HepG2 (cell line): ENCODE measurements around the gene LYST. TPM values are rescaled to one million over a fixed set of nuclear protein-coding genes. Genes with fewer than 3 reads are reported as not detected.

Experiments
- ATAC-seq: fragments of 200-7000 bp; cut with Tn5 transposase; 3 replicates; pipeline ENCODE4 v1.9.1; 2020; ENCODE audit warnings: mild to moderate bottlenecking, moderate library complexity
- BruUV-seq: library from RNA; stranded (reverse); fragments of 400-500 nt; replicated peaks from 2 replicates; lab custom pipeline; 2021; lab: Mats Ljungman, UMichigan
- CTCF ChIA-PET: fragments of 300-600 bp; formaldehyde crosslinking; extraction: SDS; loops from one replicate; lab custom pipeline; 2021; ENCODE audit warnings: low total read pairs, inconsistent platforms, low intra/inter-chr PET ratio; lab: Yijun Ruan, JAX
- POLR2A ChIA-PET: fragments of 350-600 bp; sonication (Branson Sonifier 250); formaldehyde crosslinking; loops from one replicate; lab custom pipeline; 2020; ENCODE audit warnings: antibody characterized with exemption, inconsistent platforms; lab: Yijun Ruan, JAX
- DNase-seq: peaks from one replicate; pipeline ENCODE4 v3.0.0-alpha.2; 2015; ENCODE audit warnings: low spot score
- FAIRE-seq: peaks from 3 replicates; lab custom pipeline; 2011; peaks lifted over from hg19 to GRCh38; lab: Jason Lieb, UNC
- H2AFZ ChIP-seq: one replicate; pipeline ENCODE4 v1.6.1; 2011; ENCODE audit warnings: low read length, inconsistent platforms
- H3K27ac ChIP-seq: fragments of 300-600 bp; 3 replicates; pipeline ENCODE4 v1.8.0; 2011; ENCODE audit warnings: mixed run types, mild to moderate bottlenecking, mixed read lengths, low read length, inconsistent platforms; ENCODE audit not compliant: insufficient read depth; ENCODE audit errors: extremely low read length
- H3K27me3 ChIP-seq, 2 experiments: fragments of 200-600 bp in 1 of 2; 2 replicates in 1 of 2; 3 replicates in 1 of 2; pipeline versions ENCODE4 v1.6.0 to v1.8.0; 2011; ENCODE audit warnings: low read length in 2 of 2, mild to moderate bottlenecking in 2 of 2, moderate library complexity in 2 of 2, inconsistent platforms in 1 of 2; ENCODE audit not compliant: insufficient read depth in 2 of 2, control insufficient read depth in 1 of 2
- H3K36me3 ChIP-seq, 2 experiments: fragments of 200-600 bp in 1 of 2; replicated peaks in 1 of 2; 2 replicates in 1 of 2; 3 replicates in 1 of 2; pipeline versions ENCODE4 v1.5.1 to v1.8.0; 2011; ENCODE audit warnings: low read length in 2 of 2, inconsistent platforms in 1 of 2; ENCODE audit not compliant: insufficient read depth in 2 of 2, control insufficient read depth in 1 of 2
- H3K4me1 ChIP-seq: 2 replicates; pipeline ENCODE4 v1.5.1; 2012; ENCODE audit warnings: low read length, inconsistent platforms; ENCODE audit not compliant: insufficient read depth
- H3K4me2 ChIP-seq: 2 replicates; pipeline ENCODE4 v1.6.0; 2011; ENCODE audit warnings: low read depth, low read length, inconsistent platforms
- H3K4me3 ChIP-seq, 3 experiments: fragments of 200-600 bp in 1 of 3; sonication (generic), shearing (Covaris generic) in 1 of 3; replicated peaks in 1 of 3; 2 replicates each; pipeline ENCODE4 v1.5.1; 2011 to 2016; ENCODE audit warnings: low read length in 3 of 3, inconsistent platforms in 2 of 3, low read depth in 2 of 3, mild to moderate bottlenecking in 2 of 3, control low read depth in 1 of 3, mixed read lengths in 1 of 3; ENCODE audit not compliant: insufficient read depth in 1 of 3
- H3K79me2 ChIP-seq: one replicate; pipeline ENCODE4 v1.6.1; 2011; ENCODE audit warnings: low read length, inconsistent platforms; ENCODE audit not compliant: insufficient read depth
- H3K9ac ChIP-seq: 2 replicates; pipeline ENCODE4 v1.6.0; 2011; ENCODE audit warnings: mild to moderate bottlenecking, low read depth, low read length, inconsistent platforms; ENCODE audit not compliant: insufficient read depth
- H3K9me3 ChIP-seq: 2 replicates; pipeline ENCODE4 v1.5.1; 2012; ENCODE audit warnings: mild to moderate bottlenecking, low read length
- H4K20me1 ChIP-seq: 2 replicates; pipeline ENCODE4 v1.6.0; 2011; ENCODE audit warnings: inconsistent platforms, mild to moderate bottlenecking, low read length, moderate library complexity; ENCODE audit not compliant: insufficient read depth
- ELF1 ChIP-seq: sonication (generic); formaldehyde crosslinking; IDR thresholded peaks from 2 replicates; pipeline ENCODE4 v1.4.0; 2020; ENCODE audit warnings: missing genetic modification reagents
- HCFC1 ChIP-seq: fragments of 150-350 bp; IDR thresholded peaks from 2 replicates; pipeline ENCODE4 v1.6.1; 2014; ENCODE audit warnings: low read depth, low read length
- HNF1B ChIP-seq: sonication (generic); formaldehyde crosslinking; IDR thresholded peaks from 2 replicates; pipeline ENCODE4 v1.5.1; 2020; ENCODE audit warnings: mild to moderate bottlenecking, moderate library complexity, missing genetic modification reagents
- MED1 ChIP-seq: sonication (generic); formaldehyde crosslinking; IDR thresholded peaks from 2 replicates; pipeline ENCODE4 v1.4.0; 2020; ENCODE audit warnings: missing genetic modification reagents
- MIER3 ChIP-seq: IDR thresholded peaks from 2 replicates; pipeline ENCODE4 v1.6.1; 2016; ENCODE audit warnings: missing compliant biosample characterization, borderline replicate concordance
- SAP130 ChIP-seq: IDR thresholded peaks from 2 replicates; pipeline ENCODE4 v1.6.1; 2016; ENCODE audit warnings: low read depth
- SOX6 ChIP-seq, 2 experiments: fragments of 450-650 bp in 1 of 2; sonication (generic) in 1 of 2; formaldehyde crosslinking in 1 of 2; IDR thresholded peaks; 2 replicates each; pipeline versions ENCODE4 v1.4.0 to v1.6.1; 2017 to 2020; ENCODE audit warnings: antibody characterized with exemption in 1 of 2, mild to moderate bottlenecking in 1 of 2, missing genetic modification reagents in 1 of 2
- TCF7 ChIP-seq: sonication (generic); IDR thresholded peaks from 2 replicates; pipeline ENCODE4 v1.6.1; 2016; ENCODE audit warnings: antibody characterized with exemption, low read depth
- TEAD2 ChIP-seq: sonication (generic); formaldehyde crosslinking; IDR thresholded peaks from 2 replicates; pipeline ENCODE4 v1.9.0; 2021; ENCODE audit warnings: missing genetic modification reagents
- ZBTB26 ChIP-seq: IDR thresholded peaks from 2 replicates; pipeline ENCODE4 v1.6.1; 2016; ENCODE audit warnings: missing compliant biosample characterization, missing genetic modification reagents, borderline replicate concordance
- ZNF33A ChIP-seq: sonication (generic); formaldehyde crosslinking; IDR thresholded peaks from 2 replicates; pipeline ENCODE4 v1.5.1; 2020; ENCODE audit warnings: missing genetic modification reagents, mild to moderate bottlenecking, moderate library complexity, borderline replicate concordance
- ZNF660 ChIP-seq: sonication (generic); formaldehyde crosslinking; IDR thresholded peaks from 2 replicates; pipeline ENCODE4 v1.5.1; 2020; ENCODE audit warnings: mild to moderate bottlenecking, low read depth, missing genetic modification reagents, borderline replicate concordance
- ZNF713 ChIP-seq: sonication (generic); formaldehyde crosslinking; IDR thresholded peaks from 2 replicates; pipeline ENCODE4 v1.4.0; 2020; ENCODE audit warnings: mild to moderate bottlenecking, missing genetic modification reagents
- ZNF792 ChIP-seq: IDR thresholded peaks from 2 replicates; pipeline ENCODE4 v1.6.1; 2016
- WGBS: methylation state at CpG from one replicate; pipeline ENCODE4 v1.1.6; 2017; ENCODE audit warnings: low lambda C conversion rate; 5-methylcytosine and 5-hydroxymethylcytosine counted together
- in situ Hi-C: cut with HindIII; loops from 2 replicates; pipeline ENCODE4 v1.10.0; 2017; ENCODE audit warnings: low pct_unique_long_range_greater_than_20kb; ENCODE audit not compliant: extremely low pct_ligation_motif_present
- intact Hi-C: fragments of 100-400 bp; cut with micrococcal nuclease; formaldehyde crosslinking; loops from one replicate; pipeline ENCODE4 v1.10.0; 2022; ENCODE audit not compliant: unreplicated experiment
- polyA plus RNA-seq, 8 experiments: library from polyadenylated mRNA; depleted of rRNA in 3 of 8; stranded (reverse) in 7 of 8; unstranded in 1 of 8; fragments of >200 nt; fragmentation: Illumina TruSeq in 4 of 8; extraction: Trizol in 4 of 8; gene quantifications; 2 replicates each; pipeline versions ENCODE4 v1.2.1 to v1.2.3, GENCODE V29; 2011 to 2016; ENCODE audit warnings: low read depth in 4 of 8, missing spikeins in 1 of 8, mixed read lengths in 1 of 8; ENCODE audit not compliant: insufficient read depth in 1 of 8
- total RNA-seq, 5 experiments: library from RNA; depleted of rRNA; stranded (reverse); fragments of >200 nt; fragmentation: Illumina TruSeq; extraction: Trizol; gene quantifications; 2 replicates each; pipeline ENCODE4 v1.2.3, GENCODE V29; 2016; ENCODE audit warnings: low read depth in 1 of 5

Gene LYST
- total and polyA plus RNA-seq, 2 of the 13 experiments (the other 11 are each of a cell fraction or from before 2014, with no cell fraction given) = 0.91 to 2.5 TPM

GRCh38 chr1:235799264-235799663 is 67.4 kb downstream of the LYST start:
- 93% methylated on average over 2 of the region's 2 CpGs for WGBS
- Histone ChIP-seq H2AFZ (no peak overlapping the region), H3K4me3 (no peak overlapping the region), H3K79me2 (no peaks in the 10 kb centered on the region), H3K36me3 (no peaks in the 10 kb centered on the region), H3K4me1 (no peaks in the 10 kb centered on the region), H3K27ac (no peak overlapping the region), H4K20me1 (no peaks in the 10 kb centered on the region), H3K9me3 (no peaks in the 10 kb centered on the region), H3K9ac (no peak overlapping the region), H3K27me3 (no peaks in the 10 kb centered on the region), H3K4me2 (no peak overlapping the region)
- no peak for DNase-seq
- intact Hi-C loops (no loop called here), in situ Hi-C loops (no loop called here)
- POLR2A ChIA-PET = no interaction called here
- no peak for ATAC-seq
- no TSS peak for BruUV-seq
- no peak for FAIRE-seq
- no peak for TF ChIP-seq MIER3
- CTCF ChIA-PET = no interaction called here

GRCh38 chr1:235791532-235792060 is 75.1 kb downstream of the LYST start:
- no peaks in the 10 kb centered on the region for H3K79me2 ChIP-seq
- no peaks in the 10 kb centered on the region for H3K36me3 ChIP-seq
- ATAC-seq (no peak), DNase-seq (no peak), FAIRE-seq (no peak)
- WGBS = 89% methylated on average over 7 of the region's 7 CpGs
- BruUV-seq = no TSS peak
- no peaks in the 10 kb centered on the region for H3K9me3 ChIP-seq
- TF ChIP-seq ZBTB26 (CRISPR knock-in tag) (no peak), SOX6 (IDR thresholded peaks at IDR 0.05) (no peak), SOX6 (CRISPR knock-in tag; IDR thresholded peaks at IDR 0.05) (no peak), MED1 (CRISPR knock-in tag) (no peak), SAP130 (CRISPR knock-in tag) (no peak), TEAD2 (no peak), ZNF33A (no peak), HCFC1 (no peak), HNF1B (CRISPR knock-in tag) (no peak), ZNF792 (CRISPR knock-in tag) (no peak), TCF7 (no peak), ELF1 (CRISPR knock-in tag) (no peak), ZNF660 (no peak), ZNF713 (CRISPR knock-in tag) (no peak)
- TF ChIP-seq, all 625 proteins: peak for 0
- Histone ChIP-seq H3K4me3 (no peak overlapping the region), H3K27me3 (no peaks in the 10 kb centered on the region), H2AFZ (no peak overlapping the region), H3K27ac (no peak overlapping the region), H3K9ac (no peak overlapping the region), H3K4me1 (no peaks in the 10 kb centered on the region), H3K4me2 (no peak overlapping the region), H4K20me1 (no peaks in the 10 kb centered on the region)
- intact Hi-C loops = no loop called here
- ChIA-PET CTCF (no interaction called here), POLR2A (no interaction called here)
- in situ Hi-C loops = no loop called here
